Activated CD8-positive, alpha-beta memory T cell treated with anti-CD3 and anti-CD28 coated beads, Interleukin-2, amount 50 U/mL, for 1 hour (primary cell): Measurements from ENCODE around the gene CATSPER2.
"Not testable (repeated sequence)": the region's sequence is repeated elsewhere in the genome, so short reads cannot be mapped to it uniquely, and the experiment has no call there.

Experiments
- DNase-seq: peaks from one replicate; pipeline ENCODE4 v3.0.0-alpha.2; 2020; ENCODE audit errors: extremely low read depth

Gene CATSPER2

DNA sequence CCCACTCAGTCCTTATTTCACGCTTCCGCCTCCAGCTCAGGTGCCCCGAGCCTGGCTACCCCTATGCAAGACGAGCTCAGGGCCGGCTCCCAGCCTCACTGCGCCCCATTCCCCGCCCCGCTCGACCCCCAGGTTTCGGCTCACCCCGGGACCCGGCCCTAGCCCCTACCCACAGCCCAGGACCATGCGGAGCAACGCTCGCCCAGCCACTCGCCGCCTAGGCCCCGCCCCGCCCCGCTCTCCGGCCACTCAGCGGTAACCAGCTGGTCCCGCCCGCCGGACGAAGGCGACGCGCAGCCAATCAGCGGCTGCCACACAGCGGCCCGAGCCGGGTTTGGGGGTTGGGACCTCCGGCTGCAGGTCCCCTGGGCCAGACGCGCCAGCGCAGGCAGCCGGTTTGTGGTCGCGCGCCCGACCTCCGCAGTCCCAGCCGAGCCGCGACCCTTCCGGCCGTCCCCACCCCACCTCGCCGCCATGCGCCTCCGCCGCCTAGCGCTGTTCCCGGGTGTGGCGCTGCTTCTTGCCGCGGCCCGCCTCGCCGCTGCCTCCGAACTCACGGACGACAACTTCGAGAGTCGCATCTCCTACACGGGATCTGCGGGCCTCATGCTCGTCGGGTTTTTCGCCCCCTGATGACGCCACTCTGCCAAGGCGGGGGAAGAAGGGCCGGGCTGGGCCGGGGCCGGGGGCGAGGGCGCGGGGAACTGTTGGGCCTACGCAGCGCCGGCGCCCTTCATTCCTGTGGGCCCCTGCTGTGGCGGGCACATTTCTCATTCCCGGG lies at the start of gene CATSPER2:
TSS of gene CATSPER2 (minus strand) at position 196 of the 781 bp plus-strand sequence. CDS start 783 bp downstream, outside the sequence.
- DNase-seq, result no peak

DNA sequence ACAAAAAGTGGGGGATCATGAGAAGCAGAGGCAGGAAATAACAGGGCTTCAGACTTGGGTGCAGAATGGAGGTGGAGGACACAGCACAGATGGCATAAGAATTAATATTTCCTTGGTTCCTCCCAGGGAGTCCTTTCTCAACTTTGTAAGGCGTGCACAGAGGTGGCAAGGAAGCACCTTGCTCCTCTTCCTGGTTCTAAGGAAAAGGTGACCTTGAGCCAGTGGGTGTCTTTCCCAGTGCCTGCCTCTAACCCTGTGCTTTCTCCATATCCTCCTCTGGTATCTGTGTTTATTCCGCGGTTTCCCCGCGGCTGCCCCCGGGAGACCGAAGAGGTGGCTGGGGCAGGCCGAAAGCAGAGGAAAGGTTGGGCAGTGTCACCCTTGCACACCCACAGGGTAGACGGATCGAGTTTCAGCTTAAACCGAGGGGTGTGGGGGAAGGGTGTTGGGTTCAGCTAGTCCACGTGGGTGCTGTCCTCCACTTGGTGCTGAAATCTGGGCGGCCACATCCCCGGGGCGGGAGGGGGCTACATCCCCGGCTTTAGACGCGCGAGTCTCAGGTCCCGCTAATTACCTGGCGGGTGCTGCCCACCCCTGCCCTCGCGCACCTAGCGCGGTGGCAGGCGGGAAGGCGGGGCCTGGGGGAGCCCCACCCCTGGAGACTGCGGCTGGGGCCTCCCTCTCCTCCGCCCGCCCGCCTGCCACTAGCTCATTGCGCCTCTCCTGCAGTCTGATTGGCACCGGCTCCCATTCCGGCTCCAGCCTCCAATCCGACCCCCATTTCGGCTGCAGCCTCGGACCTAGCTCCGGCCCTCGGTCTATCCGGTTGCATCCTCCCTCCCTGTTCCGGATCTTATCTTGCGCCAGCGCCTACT lies 44.7 kb upstream of the CATSPER2 start, which contains the start of gene CKMT1A:
TSS of gene CKMT1A (plus strand) at position 712 of the 875 bp plus-strand sequence. CDS start 192 bp downstream, outside the sequence.
- not testable (repeated sequence) for DNase-seq

- not testable (repeated sequence) for DNase-seq
These were observed 44.0 kb upstream of the CATSPER2 start for GRCh38 chr15:43692679-43693078.

DNA sequence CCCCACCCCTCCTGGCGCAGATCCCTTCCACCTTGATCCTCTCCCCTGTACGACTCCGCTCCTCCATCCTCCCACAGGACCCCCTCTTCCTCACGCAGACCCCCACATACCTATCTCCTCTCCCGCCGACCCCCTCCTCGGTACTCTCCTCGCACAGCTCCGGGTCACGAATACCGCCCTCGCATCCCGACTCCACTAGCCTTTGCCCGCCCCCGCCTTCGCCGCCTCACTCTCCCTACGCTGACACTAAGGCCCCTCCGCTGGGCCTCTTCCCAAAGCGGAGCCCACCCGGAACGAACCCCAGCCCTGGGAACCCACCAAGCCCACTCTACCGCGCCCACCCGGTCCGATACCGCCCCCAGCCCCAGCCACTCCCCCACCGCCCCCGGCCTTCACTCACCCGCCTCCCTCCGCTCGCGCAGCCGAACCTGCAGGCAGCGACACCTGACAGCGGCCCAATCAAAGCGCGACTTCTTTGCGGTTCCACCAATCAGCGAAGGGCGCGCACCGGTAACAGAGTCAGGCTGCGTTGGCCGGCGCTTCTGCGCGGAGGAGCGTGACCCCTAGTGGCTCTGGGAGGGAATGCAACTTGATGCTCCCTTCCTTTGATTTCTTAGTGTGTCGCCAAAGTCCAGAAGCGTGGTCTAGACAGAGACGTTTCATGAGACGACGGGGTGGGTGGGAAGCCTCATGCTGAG lies 41.1 kb upstream of the CATSPER2 start:
- DNase-seq, result not testable (repeated sequence)

- not testable (repeated sequence) for DNase-seq
These were observed 25.5 kb upstream of the CATSPER2 start for GRCh38 chr15:43674175-43674574.

- not testable (repeated sequence) for DNase-seq
These were observed 17.5 kb upstream of the CATSPER2 start for GRCh38 chr15:43666177-43666576.

GRCh38 chr15:43663333-43663732 lies 14.7 kb upstream of the CATSPER2 start:
- DNase-seq, result not testable (repeated sequence)

GRCh38 chr15:43662293-43662692 lies 13.6 kb upstream of the CATSPER2 start:
- DNase-seq, result not testable (repeated sequence)

DNA sequence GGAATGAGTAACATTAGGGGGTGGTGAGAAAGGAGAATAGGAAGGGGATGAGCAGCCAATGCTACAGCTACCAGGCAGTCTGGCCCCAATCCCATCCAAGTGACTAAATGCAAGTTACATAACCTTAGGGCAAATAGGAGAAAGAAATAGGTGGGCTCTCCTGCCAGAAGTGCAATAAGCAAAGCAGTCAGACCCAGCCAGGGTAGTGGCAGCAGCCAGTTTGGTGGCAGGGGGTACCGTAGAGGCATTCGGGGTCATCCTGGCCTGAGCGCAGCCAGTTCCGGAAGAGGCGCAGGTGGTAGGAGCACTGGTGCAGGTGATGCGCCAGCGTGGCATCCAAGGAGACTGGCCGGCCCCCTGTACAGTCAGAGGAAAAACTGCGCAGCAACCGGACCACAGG lies 11.1 kb upstream of the CATSPER2 start:
- DNase-seq, result not testable (repeated sequence)

DNA sequence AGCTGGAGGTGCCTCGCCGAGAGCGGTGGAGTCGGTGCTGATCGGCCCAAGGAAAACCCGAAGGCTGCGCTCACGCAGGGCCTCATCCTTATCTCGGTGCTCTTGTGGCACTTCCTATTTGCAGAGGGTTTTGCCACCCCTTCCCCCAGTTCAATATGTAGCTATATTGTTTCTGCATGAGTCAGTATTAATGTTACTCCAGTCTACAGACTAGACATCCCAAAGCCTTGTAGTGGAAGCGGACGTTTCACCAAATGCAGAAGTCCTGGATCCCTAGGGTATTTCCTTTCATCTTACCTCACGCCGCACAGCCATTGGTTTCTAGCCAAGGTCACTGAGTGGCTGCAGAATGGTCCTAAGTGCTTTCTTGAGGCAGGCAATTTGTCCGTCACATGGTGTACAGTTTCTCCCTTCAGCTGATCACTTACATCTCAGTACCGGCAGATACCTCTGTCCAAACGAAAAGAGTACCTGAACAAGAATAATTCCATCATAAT lies 834 bp upstream of the CATSPER2 start:
- not testable (repeated sequence) for DNase-seq

DNA sequence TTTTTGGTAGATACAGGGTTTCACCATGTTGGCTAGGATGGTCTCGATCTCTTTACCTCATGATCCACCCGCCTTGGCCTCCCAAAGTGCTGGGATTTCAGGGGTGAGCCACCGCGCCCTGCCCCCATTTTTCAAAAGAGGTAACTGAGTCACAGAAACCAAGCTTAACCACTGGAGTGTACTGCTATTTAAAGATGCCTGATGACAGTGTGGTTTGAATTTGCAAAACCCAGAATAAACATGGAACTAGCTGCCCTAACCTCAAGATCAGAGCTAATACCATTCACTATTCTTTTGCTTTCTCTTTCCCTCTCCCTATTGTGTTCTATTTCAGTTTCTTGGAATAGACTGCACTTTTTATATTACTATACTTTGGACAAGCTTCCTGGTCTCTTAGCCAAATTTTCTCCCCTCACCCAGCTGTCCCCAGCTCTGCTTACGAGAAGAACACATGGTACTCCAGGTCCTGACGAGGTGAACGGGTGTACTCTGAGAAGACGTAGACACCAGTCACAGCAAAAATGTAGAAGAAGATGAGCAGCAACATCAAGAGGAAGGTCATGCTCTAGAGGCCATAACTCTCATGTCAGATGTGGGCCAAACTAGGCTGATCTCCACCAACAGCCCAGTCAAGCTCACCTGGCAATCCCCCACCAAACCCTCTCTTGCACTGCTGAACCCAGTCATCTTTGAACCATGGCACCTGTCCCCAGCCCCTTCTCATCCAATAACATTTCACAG lies 10.0 kb downstream of the CATSPER2 start:
- DNase-seq, result not testable (repeated sequence)

GRCh38 chr15:43626937-43627336 lies 21.7 kb downstream of the CATSPER2 start:
- not testable (repeated sequence) for DNase-seq

DNA sequence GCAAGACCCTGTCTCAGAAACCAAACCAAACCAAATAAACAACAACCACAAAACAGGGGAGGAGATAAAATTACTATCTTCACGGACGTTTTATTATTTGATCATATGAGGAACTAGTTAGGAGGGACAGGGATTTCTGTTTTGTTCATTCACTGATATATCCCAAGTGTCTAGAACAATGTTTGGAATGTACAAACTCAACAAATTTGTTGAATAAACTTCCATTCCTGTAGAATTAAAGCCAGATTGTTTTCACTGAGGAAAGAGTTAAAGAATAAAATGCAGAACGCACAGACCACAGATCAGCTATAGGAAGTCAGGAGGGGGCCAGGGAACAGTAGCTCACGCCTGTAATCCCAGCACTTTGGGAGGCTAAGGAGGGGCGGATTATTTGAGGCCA lies 23.5 kb downstream of the CATSPER2 start:
- no peak for DNase-seq

- DNase-seq, result not testable (repeated sequence)
These were observed 26.4 kb downstream of the CATSPER2 start for GRCh38 chr15:43622068-43622799.

DNA sequence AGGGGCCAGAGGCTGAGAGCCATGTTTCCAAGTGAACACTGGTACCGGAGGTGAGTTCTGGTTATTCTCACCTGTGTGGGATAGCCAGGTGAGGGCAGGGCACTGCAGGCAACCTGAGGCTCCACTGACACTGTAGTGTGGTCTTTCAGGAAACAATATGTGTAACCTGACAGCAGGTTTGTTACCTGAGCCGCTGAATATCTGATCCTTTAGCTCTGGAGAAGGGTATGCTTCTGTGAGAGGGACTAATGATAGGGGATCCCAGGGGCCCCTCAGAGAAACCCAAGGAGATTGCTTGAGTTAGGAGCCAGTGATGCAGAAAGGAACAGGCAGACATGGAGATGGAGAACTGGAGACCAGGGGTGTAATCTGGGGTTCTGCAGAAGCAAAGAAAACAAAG lies 29.9 kb downstream of the CATSPER2 start, which contains the start of gene STRC:
TSS of gene STRC (minus strand) at position 101 of the 400 bp plus-strand sequence. CDS start at position 23, 78 bp downstream.
- DNase-seq, result not testable (repeated sequence)

DNA sequence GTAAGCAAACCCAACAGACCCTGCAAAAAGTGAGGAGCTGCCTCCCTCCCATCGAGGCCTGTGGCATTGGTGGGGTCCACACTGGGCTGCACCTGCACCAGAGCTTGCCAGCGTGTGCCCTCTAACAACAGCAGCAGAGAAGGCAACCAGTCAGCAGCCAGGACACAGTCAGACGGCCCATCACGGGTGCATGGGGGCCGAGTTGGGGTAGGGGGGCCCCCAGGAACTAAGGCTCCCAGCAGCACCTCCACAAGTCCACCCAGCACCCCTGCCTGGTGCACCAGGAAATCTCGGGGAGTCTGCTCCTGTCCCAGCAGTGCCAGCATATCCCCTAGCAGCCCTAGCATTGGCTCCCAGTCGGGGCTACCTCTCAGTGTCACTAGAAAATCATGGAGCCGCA lies 30.9 kb downstream of the CATSPER2 start:
- not testable (repeated sequence) for DNase-seq

DNA sequence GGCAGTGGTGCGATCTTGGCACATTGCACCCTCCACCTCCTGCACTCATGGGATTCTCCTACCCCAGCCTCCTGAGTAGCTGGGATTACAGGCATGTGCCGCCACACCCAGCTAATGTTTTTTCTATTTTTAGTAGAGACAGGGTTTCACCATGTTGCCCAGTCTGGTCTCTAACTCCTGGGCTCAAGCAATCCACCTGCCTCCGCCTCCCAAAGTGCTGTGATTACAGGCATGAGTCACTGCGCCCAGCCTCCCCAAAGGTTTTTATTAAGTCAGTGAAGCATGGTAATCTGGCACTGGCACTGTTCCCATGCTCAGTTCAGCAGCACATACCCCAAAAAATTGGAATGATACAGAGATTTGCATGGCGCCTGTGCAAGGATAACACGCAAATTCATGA lies 46.4 kb downstream of the CATSPER2 start:
- not testable (repeated sequence) for DNase-seq

GRCh38 chr15:43600200-43600599 lies 48.4 kb downstream of the CATSPER2 start:
- DNase-seq, result not testable (repeated sequence)

DNA sequence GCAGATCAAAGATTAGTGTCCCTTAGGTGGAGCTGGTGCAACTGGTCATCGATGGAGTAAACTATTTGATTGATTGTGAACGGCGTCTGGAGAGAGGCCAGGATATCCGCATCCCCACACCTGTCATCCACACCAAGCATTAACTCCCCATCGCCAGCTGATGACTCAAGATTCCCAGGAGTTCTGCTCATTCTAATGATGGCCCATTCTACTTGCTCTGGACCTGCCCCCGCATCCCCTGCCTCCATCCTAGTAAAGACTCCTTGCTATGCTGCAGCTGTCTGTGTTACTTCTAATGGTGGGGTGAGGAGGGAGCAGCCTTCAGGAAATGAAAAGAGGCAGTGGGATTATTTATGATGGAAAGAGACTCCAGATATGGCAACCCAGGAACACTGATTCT lies 49.5 kb downstream of the CATSPER2 start:
- not testable (repeated sequence) for DNase-seq
